Vagina (tissue), 2 donors: ENCODE results near the gene PCDHGB3.

Experiments used
- CTCF ChIP-seq, 3 experiments: fragments of 450-650 bp in 2 of 3; fragments of 200-600 bp in 1 of 3; sonication (generic) in 1 of 3; IDR thresholded peaks; one replicate each; pipeline ENCODE4 v1.5.1; 2017 to 2019; ENCODE audit warnings: antibody characterized with exemption in 3 of 3, mild to moderate bottlenecking in 2 of 3, moderate library complexity in 2 of 3
- POLR2AphosphoS5 ChIP-seq, 2 donors: sonication (generic); formaldehyde crosslinking; IDR thresholded peaks; one replicate each; pipeline ENCODE4 v1.9.0; 2017; ENCODE audit warnings: antibody characterized with exemption in 2 of 2, mild to moderate bottlenecking in 2 of 2, low read depth in 1 of 2; ENCODE audit not compliant: insufficient read depth in 1 of 2

DNA sequence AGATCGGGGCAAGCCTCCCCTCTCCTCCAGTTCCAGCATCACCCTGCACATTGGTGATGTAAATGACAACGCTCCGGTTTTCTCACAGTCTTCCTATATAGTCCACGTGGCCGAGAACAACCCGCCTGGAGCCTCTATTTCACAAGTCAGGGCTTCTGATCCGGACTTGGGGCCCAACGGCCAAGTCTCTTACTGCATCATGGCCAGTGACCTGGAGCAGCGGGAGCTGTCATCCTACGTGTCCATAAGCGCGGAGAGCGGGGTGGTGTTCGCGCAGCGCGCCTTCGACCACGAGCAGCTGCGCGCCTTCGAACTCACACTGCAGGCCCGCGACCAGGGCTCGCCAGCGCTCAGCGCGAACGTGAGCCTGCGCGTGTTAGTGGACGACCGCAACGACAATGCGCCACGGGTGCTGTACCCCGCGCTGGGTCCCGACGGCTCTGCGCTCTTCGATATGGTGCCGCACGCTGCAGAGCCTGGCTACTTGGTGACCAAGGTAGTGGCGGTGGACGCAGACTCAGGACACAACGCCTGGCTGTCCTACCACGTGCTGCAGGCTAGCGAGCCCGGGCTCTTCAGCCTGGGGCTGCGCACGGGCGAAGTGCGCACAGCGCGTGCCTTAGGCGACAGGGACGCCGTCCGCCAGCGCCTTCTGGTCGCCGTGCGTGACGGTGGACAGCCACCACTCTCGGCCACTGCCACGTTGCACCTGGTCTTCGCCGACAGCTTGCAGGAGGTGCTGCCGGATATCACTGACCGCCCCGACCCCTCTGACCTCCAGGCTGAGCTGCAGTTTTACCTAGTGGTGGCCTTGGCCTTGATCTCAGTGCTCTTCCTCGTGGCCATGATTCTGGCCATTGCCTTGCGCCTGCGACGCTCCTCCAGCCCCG, 19.4 kb downstream of the PCDHGB3 start:
- TF ChIP-seq CTCF (IDR thresholded peaks at IDR 0.05) (no peak), POLR2AphosphoS5 (IDR thresholded peaks at IDR 0.05; ENCODE audit: insufficient read depth in 1 of 2, low read depth in 1 of 2) (no peak)
